Stimulated activated CD4-positive, alpha-beta T cell treated with anti-CD3 and anti-CD28 coated beads, Interleukin-12 subunit alpha, Interleukin-12 subunit beta, amount 100 ng/mL, for 4 hours (primary cell): ENCODE measurements around the gene ASCL2.

Source experiments
- DNase-seq: peaks from one replicate; pipeline ENCODE4 v3.0.0-alpha.2; 2020

Gene ASCL2

GRCh38 chr11:2223153-2223794 lies 47.1 kb downstream of the ASCL2 start:
- DNase-seq, result no peak

GRCh38 chr11:2222451-2222850 lies 47.9 kb downstream of the ASCL2 start:
- no peak for DNase-seq

- DNase-seq, result no peak
These were observed 48.8 kb downstream of the ASCL2 start for GRCh38 chr11:2221591-2221990.

DNA sequence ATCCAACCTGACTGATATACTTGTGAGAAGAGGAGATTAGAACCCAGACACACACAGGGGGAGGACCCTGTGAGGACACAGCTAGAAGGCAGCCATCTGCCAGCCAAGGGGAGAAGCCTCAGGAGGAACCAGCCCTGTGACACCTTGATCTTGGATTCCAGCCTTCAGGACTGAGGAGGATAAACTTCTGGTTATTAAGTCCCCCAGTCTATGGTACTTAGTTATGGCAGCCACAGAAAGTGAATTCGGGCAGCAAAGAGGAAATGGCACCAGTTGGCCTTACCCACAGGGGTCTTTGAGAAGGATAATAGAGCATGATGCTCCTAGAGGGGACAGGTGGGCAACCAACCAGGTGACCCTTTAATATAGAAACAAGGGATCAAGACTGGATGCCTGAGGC lies 49.4 kb downstream of the ASCL2 start:
- DNase-seq, result no peak

DNA sequence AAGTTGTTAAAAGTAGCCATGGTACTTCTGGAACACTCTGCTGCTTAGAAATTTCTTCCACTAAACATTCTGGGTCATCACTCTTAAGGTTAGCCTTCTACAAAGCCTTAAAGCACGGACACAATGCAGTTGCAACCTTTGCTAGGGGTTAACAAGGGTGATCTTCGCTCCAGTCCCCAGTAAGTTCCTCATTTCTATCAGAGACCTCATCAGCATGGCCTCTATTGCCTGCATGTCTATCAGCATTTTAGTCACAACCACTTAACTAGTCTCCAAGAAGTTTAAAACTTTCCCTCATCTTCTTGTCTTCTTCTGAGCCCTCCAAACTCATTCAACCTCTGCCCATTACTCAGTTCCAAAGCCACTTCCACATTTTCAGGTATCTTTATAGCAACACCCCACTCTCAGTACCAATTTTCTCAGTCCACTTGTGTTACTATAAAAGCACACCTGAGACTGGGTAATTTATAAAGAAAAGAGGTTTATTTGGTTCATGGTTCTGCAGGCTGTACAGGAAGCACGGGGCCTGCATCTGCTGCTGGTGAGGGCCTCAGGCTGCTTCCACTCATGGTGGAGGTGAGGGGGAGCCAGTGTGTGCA lies 50.1 kb downstream of the ASCL2 start:
- DNase-seq, result no peak

GRCh38 chr11:2219318-2220017 lies 50.9 kb downstream of the ASCL2 start:
- DNase-seq, result no peak
